GM19240 (cell line): ENCODE data around the gene POPDC2.

ENCODE experiments used
- DNase-seq: peaks from one replicate; pipeline ENCODE4 v3.0.0; 2011; ENCODE audit warnings: low spot score; ENCODE audit not compliant: insufficient read length

Gene POPDC2

GRCh38 chr3:119672776-119673175, 12.4 kb upstream of the POPDC2 start:
- no peak for DNase-seq

GRCh38 chr3:119669906-119670570, 9.6 kb upstream of the POPDC2 start:
- DNase-seq = no peak

GRCh38 chr3:119665954-119666559, 5.7 kb upstream of the POPDC2 start:
- no peak for DNase-seq

- no peak for DNase-seq
Measured at GRCh38 chr3:119664850-119665379, 4.5 kb upstream of the POPDC2 start.

- DNase-seq = no peak
Measured at GRCh38 chr3:119664370-119664769, 4.0 kb upstream of the POPDC2 start.

GRCh38 chr3:119663885-119664284, 3.5 kb upstream of the POPDC2 start:
- no peak for DNase-seq

- DNase-seq = no peak
Measured at GRCh38 chr3:119662604-119663373, 2.4 kb upstream of the POPDC2 start.

GRCh38 chr3:119659606-119660291, 640 bp downstream of the POPDC2 start:
- no peak for DNase-seq

GRCh38 chr3:119658994-119659393, 1.4 kb downstream of the POPDC2 start:
- DNase-seq = no peak

- DNase-seq = no peak
Measured at GRCh38 chr3:119657887-119658702, 2.3 kb downstream of the POPDC2 start.

- no peak for DNase-seq
Measured at GRCh38 chr3:119653876-119654275, 6.5 kb downstream of the POPDC2 start.

GRCh38 chr3:119652306-119653033, 7.9 kb downstream of the POPDC2 start:
- no peak for DNase-seq

- no peak for DNase-seq
Measured at GRCh38 chr3:119649761-119650160, 10.6 kb downstream of the POPDC2 start.

GRCh38 chr3:119647843-119648575, 12.4 kb downstream of the POPDC2 start:
- DNase-seq = no peak

GRCh38 chr3:119647171-119647570, 13.2 kb downstream of the POPDC2 start:
- no peak for DNase-seq

- DNase-seq = no peak
Measured at GRCh38 chr3:119645813-119646212, 14.6 kb downstream of the POPDC2 start.

- DNase-seq = no peak
Measured at GRCh38 chr3:119644481-119644880, 15.9 kb downstream of the POPDC2 start.

GRCh38 chr3:119643528-119643927, 16.9 kb downstream of the POPDC2 start:
- DNase-seq = no peak

GRCh38 chr3:119642746-119643473, 17.5 kb downstream of the POPDC2 start:
- no peak for DNase-seq
